Bone marrow (tissue), 2 donors: Measurements from ENCODE around the gene MCEMP1.
A peak's percentile ranks its signal among the peaks of the same experiment; 100 is the strongest.

Source experiments
- DNase-seq, 2 donors: peaks; one replicate each; lab custom pipeline; 2025; lab: John Stamatoyannopoulos, UW

The MCEMP1 gene

DNA sequence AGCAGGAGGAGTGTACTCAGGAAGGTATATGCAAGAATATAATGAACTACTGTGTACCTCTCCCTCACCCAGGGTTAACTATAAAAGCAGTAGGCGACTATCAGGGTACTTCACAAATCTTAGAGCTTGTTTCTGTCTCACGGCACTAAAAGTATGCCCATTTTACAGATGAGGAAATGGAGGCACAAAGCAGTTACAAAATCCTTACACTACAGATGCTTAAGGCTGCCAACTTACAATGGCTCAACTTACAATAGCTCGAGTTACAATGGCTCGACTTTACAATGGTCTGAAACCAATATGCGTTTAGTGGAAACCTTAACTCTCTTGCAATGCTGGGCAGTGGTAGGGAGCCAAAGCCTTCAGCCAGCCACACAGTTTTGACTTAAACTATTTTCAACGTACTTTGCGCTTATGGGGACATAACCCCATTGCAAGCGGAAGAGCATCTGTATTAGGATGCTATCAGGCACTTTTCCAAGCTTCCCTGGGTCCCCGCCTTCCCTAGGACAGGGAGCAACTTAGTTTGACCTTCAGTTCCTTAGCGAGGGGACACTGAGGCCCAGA lies 20.9 kb downstream of the MCEMP1 start:
- no peak for DNase-seq

DNA sequence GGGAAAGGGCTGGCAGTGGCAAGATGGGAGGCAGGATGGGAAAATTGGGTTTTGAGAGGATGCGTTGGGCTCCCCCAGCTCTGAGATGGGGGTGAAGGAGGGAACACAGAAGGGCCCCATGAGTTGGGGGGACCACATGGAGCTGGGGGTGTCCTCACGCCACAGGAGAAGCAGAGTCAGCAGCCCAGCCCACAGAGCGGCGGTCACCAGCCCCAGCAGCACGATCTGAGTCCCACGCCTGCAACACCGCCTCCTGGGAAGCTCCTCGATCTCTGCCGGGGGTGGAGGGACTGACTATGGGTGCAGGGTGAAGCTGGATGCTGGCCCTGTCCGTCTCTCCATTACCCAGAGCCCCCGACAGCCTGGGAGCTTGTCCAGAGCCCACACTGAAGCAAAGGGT lies 21.7 kb downstream of the MCEMP1 start:
- DNase-seq: no peak

DNA sequence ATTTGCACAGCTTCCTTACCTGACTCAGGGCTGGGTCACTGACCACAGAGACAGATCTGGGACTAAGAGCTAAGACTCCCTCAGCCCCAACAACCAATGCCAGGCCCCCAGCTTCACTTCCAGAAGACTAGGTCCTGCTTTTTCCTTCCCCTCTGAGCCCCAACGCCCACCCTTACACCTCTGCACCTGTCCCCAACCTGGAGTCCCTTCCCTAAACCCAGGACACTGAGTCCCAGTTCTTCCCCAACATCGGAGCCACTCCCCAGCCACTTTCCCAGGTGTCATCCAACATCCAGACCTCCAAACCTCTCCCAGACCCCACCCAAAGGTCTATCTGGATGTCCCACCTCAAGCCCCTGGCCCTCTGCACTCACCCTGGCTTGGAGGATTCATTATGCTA lies 22.1 kb downstream of the MCEMP1 start:
- DNase-seq: peak in 1 of 2 donors; percentile 48

DNA sequence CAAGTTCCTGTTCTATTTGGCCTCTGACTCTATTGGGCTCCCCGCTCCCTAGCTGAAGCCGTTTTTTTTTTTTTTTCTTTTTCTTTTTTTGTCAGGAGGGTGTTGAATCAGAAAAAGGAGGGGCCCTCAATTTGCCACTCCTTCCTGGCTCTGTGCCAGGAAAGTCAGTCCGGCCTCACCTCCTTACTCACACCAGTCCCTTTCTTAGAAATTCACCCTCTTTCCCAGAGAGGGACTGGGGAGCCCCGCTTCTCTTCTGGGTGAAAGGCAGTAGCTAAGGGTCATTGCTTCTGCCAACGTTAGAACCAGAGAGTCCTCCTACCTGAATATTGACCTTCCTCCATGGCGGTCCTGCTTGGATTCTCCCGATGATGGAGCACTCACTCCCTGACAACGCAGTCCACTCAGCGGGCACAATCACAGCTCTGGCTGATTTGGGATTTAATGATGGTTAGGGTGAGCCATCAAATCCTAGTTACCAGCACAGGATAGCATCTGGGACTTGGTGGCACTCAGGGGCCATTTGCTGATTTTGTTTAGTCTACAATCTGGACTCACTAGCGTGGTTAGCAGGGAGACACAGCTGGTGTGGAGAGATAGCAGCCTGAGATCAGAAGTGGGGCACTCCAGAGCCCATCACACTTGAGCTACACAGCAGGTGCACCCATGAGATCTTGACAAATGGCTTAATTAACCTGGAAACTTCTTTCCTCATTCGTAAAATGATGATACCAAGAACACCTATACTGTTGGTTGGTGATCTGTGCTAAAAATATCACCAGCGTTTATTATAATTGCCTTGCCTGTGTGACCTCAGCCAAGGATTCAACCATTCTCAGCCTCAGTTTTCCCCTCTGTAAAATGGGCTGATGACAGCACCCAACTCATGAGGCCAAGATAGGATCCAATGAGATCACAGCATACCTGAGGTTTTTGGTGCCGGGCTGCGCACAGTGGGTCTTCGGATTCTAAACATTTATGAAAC lies 22.8 kb downstream of the MCEMP1 start:
- peak in 1 of 2 donors; percentile 48 for DNase-seq

DNA sequence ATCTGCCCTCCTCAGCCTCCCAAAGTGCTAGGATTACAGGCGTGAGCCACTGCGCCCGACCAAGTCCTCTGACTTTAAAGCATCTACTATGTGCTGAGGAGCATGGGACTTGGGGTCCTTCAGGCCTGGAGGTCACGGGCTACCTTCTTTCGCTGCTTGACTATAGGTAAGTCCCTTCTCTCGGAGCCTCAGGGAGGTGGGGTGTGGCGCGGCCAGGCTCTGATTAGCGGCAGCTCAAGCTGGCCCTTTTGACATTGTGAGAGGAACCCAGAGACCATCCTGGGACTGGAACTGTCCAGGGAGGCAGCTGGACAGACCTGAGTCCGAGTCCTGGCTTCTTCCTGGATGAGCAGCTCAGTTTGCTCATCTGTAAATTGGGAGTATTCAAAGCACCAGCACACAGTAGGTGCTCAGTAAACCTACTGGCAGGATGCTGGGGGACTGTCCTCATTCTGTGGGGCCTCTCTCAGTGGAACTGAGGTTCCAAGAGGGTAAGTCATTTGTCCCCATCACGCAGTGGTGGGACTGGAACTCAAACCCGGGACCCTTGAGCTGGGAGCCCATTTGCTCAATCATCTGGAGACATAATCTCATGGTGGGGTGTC lies 24.3 kb downstream of the MCEMP1 start:
- DNase-seq: no peak

DNA sequence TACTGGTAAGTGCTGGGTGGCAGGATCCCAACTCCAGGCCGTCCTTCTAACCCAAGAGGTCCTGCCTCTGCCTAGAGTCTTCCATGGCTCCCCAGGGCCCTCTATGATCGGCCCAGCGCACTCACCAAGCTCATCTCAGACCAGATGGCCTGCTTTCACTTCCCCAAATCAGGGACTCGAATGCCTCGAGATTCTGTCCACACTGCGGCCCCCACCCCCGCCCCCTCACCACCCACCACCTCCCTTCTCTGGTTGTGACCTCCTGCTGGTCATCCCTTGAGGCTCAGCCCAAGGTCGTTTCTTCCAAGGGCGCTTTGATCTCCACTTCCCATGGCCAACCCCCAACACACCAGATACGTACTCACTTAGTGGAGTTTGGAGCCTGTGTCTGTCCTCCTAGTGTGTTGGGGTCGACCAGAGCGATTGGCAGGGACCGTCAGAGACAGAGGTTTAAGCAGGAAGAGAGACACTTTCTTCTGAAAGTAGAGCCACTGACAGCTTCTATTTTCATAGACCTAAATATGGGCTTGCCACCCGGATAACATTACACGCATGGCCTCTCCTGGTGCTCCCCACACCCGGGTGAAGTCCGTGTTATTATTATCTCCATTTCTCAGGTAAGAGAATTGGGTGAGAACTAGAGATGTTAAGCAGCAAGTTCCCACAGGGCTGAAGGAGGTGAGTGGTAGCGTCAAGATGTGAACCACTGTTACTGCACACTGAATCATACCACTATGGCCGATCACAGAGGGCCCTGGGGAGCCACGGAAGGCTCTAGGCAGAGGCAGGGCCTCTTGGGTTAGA lies 25.0 kb downstream of the MCEMP1 start, which contains the start of gene FCER2:
FCER2 (minus strand) TSS at position 478 of the 804 bp plus-strand sequence. CDS start 2,371 bp downstream, outside the sequence.
- no peak for DNase-seq

DNA sequence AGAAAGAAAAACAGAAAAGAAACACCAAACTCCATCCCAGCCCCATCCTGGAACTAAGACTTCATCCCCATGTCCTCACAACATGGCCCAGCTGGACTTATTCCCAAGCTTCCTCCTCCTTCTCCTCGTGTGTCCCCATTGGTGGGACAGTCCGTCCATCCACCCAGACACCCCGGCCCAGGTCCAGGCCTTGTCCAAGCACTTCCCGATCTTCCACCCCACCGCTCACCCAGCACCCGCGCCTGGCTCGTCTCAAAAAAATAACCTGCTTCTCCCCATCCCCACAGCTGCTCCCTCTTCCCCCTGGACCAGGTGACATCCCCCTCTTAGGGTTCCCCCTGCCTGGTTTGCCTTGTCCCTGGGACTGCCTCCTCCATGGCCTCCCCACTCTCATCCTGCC lies 26.4 kb downstream of the MCEMP1 start:
- DNase-seq: no peak

DNA sequence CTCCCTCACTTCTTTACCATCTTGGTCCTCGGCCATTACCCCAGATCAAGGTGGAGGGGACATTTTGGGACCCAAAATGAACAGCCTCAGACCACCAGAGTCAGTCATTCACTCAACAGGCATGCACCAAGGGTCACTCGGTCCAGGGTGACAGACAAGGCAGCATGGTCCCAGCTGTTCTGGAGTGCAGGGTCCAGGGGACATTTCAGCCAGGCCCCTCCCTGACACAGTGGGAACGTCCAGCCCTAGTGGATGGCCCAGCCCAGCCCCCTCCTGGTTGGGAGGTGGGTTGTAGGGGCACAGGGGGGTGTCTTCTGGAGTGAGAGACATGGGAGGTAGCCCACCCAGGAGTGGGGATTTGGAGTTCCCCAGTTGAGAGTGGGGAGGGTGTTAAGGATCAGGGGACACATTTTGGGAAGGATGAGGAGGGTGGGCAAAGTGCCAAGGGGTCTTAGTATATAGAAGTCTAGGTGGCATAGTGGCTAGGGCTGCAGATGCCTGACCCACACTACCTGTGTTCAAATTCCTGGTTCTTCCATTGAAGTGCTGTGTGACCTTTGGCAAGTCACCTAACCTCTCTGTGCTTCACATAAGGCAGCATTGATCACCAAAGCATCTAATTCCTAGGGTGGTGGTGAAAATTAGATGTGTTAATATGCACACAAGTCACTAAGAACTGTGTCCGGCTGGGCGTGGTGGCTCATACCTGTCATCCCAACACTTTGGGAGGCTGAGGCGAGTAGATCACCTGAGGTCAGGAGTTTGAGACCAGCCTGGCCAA lies 27.6 kb downstream of the MCEMP1 start:
- no peak for DNase-seq

DNA sequence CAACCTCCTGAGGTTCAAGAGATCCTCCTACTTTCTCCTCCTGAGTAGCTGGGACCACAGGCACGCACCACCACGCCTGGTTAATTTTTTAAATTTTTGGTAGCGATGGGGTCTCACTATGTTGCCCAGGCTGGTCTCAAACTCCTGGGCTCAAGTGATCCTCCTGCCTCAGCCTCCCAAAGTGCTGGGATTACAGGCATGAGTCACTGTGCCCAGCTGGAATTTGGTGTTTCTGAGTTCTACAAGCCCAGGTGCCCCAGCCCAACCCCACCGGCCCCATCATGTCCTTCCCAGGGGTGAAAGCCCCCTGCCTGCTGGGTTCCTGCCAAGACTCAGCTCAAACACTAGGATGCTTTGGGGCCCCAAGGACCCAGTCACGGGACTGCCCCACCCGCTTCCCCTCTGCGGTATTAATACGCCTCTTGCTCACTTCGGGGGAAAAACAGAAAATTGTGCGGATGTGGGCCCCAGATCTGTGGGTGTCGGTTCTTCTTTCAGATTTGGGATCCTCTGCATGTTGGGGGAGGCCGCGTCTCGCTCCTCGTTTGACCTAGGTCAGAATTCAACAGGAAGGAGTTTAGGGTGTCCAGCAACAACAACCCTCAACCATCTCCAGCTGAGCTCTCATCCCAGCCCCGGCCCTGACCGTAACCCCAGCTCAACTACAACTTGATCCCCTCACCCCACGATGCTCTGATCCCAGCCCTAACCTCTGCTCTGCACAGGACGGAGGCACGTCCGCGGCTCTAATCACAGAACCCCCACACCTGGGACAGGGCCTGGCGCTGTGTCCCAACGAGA lies 28.7 kb downstream of the MCEMP1 start:
- DNase-seq: peak; percentile 57 to 61

DNA sequence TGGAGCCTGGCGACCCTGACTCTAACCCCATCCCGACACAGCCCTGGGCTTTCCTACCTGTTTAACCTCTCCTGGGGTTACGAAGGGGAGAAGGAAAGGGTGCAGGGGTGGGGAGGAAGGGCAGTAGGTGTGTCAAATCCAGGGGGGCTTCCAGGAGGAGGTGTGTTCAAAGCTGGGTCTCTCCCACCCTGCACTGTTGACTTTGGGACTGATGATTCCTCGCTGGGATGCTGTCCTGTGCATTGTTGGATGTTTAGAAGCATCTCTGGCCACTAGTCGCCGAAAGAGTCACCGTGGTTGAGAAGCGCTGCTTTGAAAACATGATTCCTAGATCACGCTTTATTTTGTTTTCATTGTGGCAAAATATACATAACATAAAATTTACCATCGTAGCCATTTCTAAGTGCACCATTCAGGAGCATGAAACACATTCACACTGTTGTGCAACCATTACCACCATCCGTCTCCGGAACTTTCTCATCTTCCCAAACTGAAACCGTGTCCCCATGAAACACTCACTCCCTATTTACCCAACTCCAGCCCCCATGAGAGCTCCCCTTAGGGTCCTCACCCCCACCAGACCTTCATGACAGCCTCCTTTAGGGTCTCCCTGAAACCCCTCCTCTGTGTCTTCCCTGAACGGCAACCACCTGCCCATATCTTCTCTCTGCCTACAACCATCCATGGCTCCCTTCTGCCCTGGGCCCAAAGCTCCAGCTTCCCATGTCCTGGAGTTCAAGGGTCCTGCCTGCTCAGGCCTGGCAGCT lies 29.5 kb downstream of the MCEMP1 start:
- DNase-seq: no peak

DNA sequence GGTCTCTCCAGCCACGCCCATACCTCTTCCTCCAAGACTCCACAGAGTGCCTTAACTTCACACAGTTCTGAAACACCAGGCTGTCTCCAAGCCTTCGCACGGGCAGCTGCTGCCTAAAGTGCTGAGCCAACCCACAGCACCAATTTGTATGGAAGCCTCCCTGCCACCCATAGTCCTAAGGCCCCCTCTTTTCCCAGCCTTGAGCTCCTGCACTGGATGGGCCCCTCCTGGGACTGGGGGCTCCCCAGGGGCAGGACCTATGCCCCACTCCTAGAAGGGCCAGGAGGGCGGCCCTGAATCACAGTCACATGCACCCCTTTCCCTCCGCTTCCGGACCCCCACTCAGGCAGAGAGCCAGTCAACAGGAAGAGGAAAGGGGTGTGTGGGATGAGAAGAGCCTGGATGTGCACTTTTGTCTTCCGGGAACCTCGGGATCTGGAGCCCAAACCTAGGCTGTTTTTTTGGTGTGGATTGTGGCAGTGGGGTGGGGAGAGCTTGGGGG lies 30.1 kb downstream of the MCEMP1 start:
- no peak for DNase-seq

DNA sequence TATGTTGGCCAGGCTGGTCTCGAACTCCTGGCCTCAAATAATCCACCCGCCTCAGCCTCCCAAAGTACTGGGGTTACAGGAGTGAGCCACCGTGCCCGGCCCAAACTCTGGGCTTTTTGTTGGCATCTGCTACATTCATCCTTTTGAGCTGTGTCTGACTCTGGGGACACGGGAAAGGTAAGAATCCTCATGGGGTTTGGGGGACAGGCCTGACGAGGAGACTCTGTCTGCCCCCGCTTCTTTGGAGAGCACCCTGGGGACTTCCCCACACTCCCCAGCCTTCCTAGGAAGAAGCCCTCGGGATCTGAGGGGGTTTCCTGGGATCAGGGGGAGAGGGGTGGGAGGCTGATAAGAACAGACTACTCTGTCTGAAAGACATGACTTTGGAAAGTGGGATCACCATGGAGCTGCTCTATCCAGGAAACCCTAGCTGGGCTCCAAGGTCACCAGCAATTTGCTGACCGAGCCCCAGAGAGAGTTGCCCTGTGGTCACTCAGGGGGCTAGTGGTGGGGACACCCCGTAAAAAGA lies 33.1 kb downstream of the MCEMP1 start:
- no peak for DNase-seq

DNA sequence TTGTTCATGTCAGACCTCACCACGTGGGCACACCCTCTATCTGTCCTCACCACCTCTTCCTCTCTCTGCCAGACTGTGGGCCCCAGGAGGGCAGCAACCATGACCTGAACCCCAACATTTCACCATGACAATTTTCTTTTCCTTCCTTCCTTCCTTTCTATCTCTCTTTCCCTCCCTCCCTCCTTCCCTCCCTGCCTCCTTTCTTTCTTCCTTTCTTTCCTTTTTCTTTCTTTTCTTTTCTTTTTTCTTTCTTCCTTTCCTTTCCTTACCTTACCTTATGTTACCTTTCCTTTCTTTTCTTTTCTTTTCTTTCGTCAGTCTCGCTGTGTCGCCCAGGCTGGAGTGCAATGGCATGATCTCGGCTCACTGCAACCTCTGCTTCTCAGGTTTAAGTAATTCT lies 33.7 kb downstream of the MCEMP1 start:
- DNase-seq: no peak

DNA sequence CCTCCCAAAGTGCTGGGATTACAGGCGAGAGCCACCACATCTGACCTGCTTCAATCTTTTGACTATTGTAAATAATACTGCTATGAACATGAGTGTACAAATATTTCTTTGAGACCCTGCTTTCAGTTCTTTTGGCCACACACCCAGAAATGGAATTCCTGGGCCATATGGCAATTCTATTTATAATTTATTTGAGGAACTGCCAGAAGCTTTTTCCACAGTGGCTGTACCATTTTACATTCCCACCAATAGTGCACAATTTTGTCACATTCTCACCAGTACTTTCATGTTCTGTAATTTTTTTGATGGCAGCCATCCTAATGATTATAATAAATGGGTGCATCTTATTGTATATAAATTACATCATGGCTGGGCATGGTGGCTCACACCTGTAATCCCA lies 38.8 kb downstream of the MCEMP1 start:
- DNase-seq: no peak

DNA sequence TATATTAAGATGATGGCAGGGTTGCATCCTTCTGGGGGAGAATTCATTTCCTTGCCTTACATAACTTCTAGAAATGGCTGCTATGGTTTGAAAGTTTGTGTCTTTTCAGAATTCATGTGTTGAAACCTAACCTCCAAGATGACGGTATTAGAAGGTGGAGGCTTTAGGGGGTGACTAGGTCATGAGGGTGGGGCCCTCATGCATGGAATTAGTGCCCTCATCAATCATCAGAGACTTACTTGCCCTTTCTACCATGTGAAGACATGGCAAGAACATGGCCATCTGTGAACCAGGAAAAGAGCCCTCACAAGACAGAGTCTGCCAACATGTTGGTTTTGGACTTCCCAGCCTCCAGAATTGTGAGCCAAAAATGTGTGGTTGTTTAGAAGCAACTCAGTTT lies 39.9 kb downstream of the MCEMP1 start:
- no peak for DNase-seq

DNA sequence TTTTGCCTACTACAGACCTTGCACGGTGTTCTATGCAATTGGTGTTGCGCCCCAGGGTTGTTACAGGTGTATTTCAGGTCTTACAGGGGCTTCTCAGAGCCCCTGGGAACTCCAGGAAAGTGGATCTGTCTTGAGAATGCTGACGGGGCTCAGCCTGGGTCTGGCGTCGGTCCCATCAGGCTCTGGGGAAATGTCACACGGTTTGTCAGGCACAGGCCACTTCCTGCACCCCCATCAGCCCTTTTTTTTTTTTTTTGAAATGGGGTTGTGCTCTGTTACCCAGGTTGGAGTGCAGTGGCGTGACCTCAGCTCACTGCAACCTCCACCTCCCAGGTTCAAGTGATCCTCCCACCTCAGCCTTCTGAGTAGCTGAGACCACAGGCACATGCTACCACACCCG lies 41.8 kb downstream of the MCEMP1 start:
- DNase-seq: no peak

DNA sequence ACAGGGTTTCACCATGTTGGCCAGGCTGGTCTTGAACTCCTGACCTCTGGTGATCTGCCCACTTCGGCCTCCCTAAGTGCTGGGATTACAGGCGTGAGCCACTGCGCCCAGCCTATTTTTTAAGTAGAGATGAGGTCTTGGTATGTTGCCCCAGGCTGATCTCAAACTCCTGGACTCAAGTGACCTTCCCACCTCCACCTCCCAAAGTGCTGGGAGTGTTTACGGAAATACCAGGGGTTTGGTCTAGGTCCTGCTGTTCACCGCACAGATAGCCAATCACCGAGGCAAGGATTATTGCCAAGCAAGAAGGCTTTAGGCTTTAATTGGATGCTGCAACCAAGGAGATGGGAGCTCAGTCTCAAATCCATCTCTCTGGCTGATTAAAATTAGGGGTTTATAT lies 43.5 kb downstream of the MCEMP1 start:
- DNase-seq: no peak

DNA sequence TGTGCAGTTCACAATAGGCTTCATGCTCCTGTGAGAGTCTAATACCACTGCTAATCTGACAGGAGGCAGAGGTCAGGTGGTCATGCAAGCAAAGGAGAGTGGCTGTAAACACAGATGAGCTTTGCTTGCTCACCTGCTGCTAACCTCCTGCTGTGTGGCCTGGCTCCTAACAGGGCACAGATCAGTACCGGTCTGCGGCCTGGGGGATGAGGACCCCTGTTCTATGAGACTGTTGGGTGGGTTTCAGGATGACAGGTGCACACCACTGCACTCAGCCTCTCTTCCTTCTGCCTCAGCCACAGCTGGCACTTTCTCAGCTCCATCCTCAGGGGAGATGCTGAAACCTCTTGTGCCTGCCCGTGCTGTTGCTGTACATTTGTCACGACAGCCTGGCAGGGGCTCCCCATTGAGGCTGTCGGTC lies 45.4 kb downstream of the MCEMP1 start:
- DNase-seq: no peak

DNA sequence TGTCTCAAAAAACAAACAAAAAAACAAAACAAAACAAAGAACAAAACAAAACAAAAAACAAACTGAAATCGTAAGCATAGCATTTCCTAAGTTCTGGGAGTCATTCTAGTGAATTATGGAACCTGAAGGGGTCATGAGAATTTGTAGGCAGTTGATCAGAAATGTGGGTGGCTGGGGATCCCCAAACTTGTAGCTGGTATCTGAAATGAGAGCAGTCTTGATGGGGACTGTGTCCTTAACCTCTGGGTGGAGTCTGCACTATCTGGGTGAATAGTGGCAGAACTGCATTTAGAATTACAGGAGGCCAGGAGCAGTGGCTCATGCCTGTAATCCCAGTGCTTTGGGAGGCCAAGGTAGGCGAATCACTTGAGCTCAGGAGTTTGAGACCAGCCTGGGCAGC lies 48.9 kb downstream of the MCEMP1 start:
- DNase-seq: no peak
